Endothelial cell of umbilical vein (primary cell): ENCODE results near the gene FRRS1. TPM values are rescaled to one million over a fixed set of nuclear protein-coding genes. Genes with fewer than 3 reads are reported as not detected.
A peak's percentile ranks its signal among the peaks of the same experiment; 100 is the strongest.

Experiments used
- BruUV-seq: library from RNA; stranded (reverse); fragments of 400-500 nt; replicated peaks from 2 replicates; lab custom pipeline; 2021; lab: Mats Ljungman, UMichigan
- CTCF ChIA-PET: fragments of 300-600, 350-600 bp; sonication (Branson Sonifier 250); formaldehyde crosslinking; loops from one replicate; lab custom pipeline; 2021; ENCODE audit warnings: antibody characterized with exemption, inconsistent platforms; lab: Charles Lee
- POLR2A ChIA-PET: fragments of 300-600, 350-600 bp; sonication (Branson Sonifier 250); formaldehyde crosslinking; loops from one replicate; lab custom pipeline; 2021; ENCODE audit warnings: antibody characterized with exemption, inconsistent platforms; lab: Charles Lee
- DNase-seq: peaks from one replicate; pipeline ENCODE4 v3.0.0-alpha.2; 2011; ENCODE audit warnings: low read depth, low spot score
- FAIRE-seq: peaks from 2 replicates; lab custom pipeline; 2011; peaks lifted over from hg19 to GRCh38; lab: Jason Lieb, UNC
- H2AFZ ChIP-seq: 2 replicates; pipeline ENCODE4 v1.6.0; 2012; ENCODE audit warnings: low read depth, low read length, control low read depth, inconsistent platforms
- H3K27ac ChIP-seq: 2 replicates; pipeline ENCODE4 v1.5.1; 2011; ENCODE audit warnings: low read depth, mild to moderate bottlenecking, control low read depth, low read length, moderate library complexity; ENCODE audit not compliant: insufficient read depth
- H3K27me3 ChIP-seq, 2 experiments: 2 replicates each; pipeline versions ENCODE4 v1.6.0 to v1.6.1; 2011; ENCODE audit warnings: low read length in 2 of 2, mixed read lengths in 1 of 2; ENCODE audit not compliant: control insufficient read depth in 2 of 2, insufficient read depth in 2 of 2
- H3K36me3 ChIP-seq, 2 experiments: 2 replicates in 1 of 2; 3 replicates in 1 of 2; pipeline ENCODE4 v1.5.1; 2011; ENCODE audit warnings: low read length in 2 of 2, mild to moderate bottlenecking in 1 of 2, moderate library complexity in 1 of 2; ENCODE audit not compliant: control insufficient read depth in 2 of 2, insufficient read depth in 2 of 2; ENCODE audit errors: extremely low read depth in 1 of 2
- H3K4me1 ChIP-seq: 3 replicates; pipeline ENCODE4 v1.5.1; 2011; ENCODE audit warnings: mild to moderate bottlenecking, low read length; ENCODE audit not compliant: control insufficient read depth, insufficient read depth; ENCODE audit errors: extremely low read depth
- H3K4me2 ChIP-seq: 2 replicates; pipeline ENCODE4 v1.6.1; 2011; ENCODE audit warnings: low read length, control low read depth, mixed read lengths; ENCODE audit not compliant: insufficient read depth
- H3K4me3 ChIP-seq, 3 experiments: fragments of 200-600 bp in 1 of 3; sonication (generic), shearing (Covaris generic) in 1 of 3; replicated peaks in 1 of 3; 2 replicates each; pipeline ENCODE4 v1.5.1; 2011 to 2016; ENCODE audit warnings: control low read depth in 3 of 3, low read length in 3 of 3, mild to moderate bottlenecking in 2 of 3, inconsistent platforms in 1 of 3, low read depth in 1 of 3, moderate library complexity in 1 of 3; ENCODE audit not compliant: insufficient read depth in 1 of 3
- H3K79me2 ChIP-seq: 2 replicates; pipeline ENCODE4 v1.6.0; 2012; ENCODE audit warnings: low read length, inconsistent platforms; ENCODE audit not compliant: control insufficient read depth, insufficient read depth
- H3K9ac ChIP-seq: replicated peaks from 2 replicates; pipeline ENCODE3; 2011; ENCODE audit warnings: low read length, control low read depth; ENCODE audit not compliant: insufficient read depth; ENCODE audit errors: extremely low read depth
- H3K9me1 ChIP-seq: replicated peaks from 3 replicates; pipeline ENCODE4 v1.6.0; 2011; ENCODE audit warnings: mild to moderate bottlenecking, low read length; ENCODE audit not compliant: control insufficient read depth, insufficient read depth; ENCODE audit errors: extremely low read depth
- H3K9me3 ChIP-seq: replicated peaks from 2 replicates; pipeline ENCODE4 v1.5.1; 2012; ENCODE audit warnings: low read length, inconsistent platforms; ENCODE audit not compliant: control insufficient read depth, insufficient read depth
- H4K20me1 ChIP-seq: replicated peaks from 2 replicates; pipeline ENCODE3; 2011; ENCODE audit warnings: mild to moderate bottlenecking, low read length; ENCODE audit not compliant: control insufficient read depth, insufficient read depth; ENCODE audit errors: extremely low read depth
- CTCF ChIP-seq, 2 donors: IDR thresholded peaks; 1 replicate in 1 of 2; 2 replicates in 1 of 2; pipeline ENCODE4 v1.5.1; 2011; ENCODE audit warnings: low read length in 2 of 2, mild to moderate bottlenecking in 2 of 2, moderate library complexity in 2 of 2, control low read depth in 1 of 2, inconsistent platforms in 1 of 2, low read depth in 1 of 2; ENCODE audit not compliant: insufficient read depth in 1 of 2; ENCODE audit errors: extremely low read depth in 1 of 2
- EZH2 ChIP-seq: IDR thresholded peaks from 2 replicates; pipeline ENCODE4 v1.6.1; 2012; ENCODE audit warnings: borderline replicate concordance, low read depth, mild to moderate bottlenecking, moderate library complexity, low read length, inconsistent platforms; ENCODE audit not compliant: severe bottlenecking
- FOS ChIP-seq: IDR thresholded peaks from 2 replicates; pipeline ENCODE4 v1.6.1; 2011; ENCODE audit warnings: mild to moderate bottlenecking, low read length, moderate library complexity, borderline replicate concordance; ENCODE audit not compliant: insufficient read depth
- GATA2 ChIP-seq: IDR thresholded peaks from 2 replicates; pipeline ENCODE4 v1.7.0; 2011; ENCODE audit warnings: low read depth, mild to moderate bottlenecking, moderate library complexity, mixed read lengths, low read length; ENCODE audit not compliant: insufficient read length, insufficient read depth
- JUN ChIP-seq: IDR thresholded peaks from 2 replicates; pipeline ENCODE4 v1.6.1; 2011; ENCODE audit warnings: borderline replicate concordance, low read depth; ENCODE audit not compliant: insufficient read length, insufficient read depth
- MAX ChIP-seq: IDR thresholded peaks from 2 replicates; pipeline ENCODE4 v1.6.1; 2011; ENCODE audit not compliant: insufficient read depth, insufficient read length
- MYC ChIP-seq: IDR thresholded peaks from one replicate; pipeline ENCODE4 v1.6.1; 2011; ENCODE audit warnings: mild to moderate bottlenecking, low read depth, low read length
- POLR2A ChIP-seq: IDR thresholded peaks from 2 replicates; pipeline ENCODE4 v1.6.1; 2012; ENCODE audit warnings: low read depth, mild to moderate bottlenecking, control low read depth, low read length
- POLR2AphosphoS5 ChIP-seq: IDR thresholded peaks from 2 replicates; pipeline ENCODE4 v1.6.1; 2012; ENCODE audit warnings: low read depth, mild to moderate bottlenecking, control low read depth, low read length, moderate library complexity; ENCODE audit not compliant: insufficient read depth
- dilution Hi-C: fragments of 300-500 bp; cut with MboI; formaldehyde crosslinking; loops from one replicate; pipeline ENCODE4 v1.15.0; 2019; ENCODE audit warnings: low sequenced_read_pairs; ENCODE audit not compliant: extremely low pct_ligation_motif_present
- intact Hi-C: fragments of 100-400 bp; cut with micrococcal nuclease; formaldehyde crosslinking; loops from one replicate; pipeline ENCODE4 v1.10.0; 2022
- polyA plus RNA-seq, 4 experiments: library from polyadenylated mRNA; depleted of rRNA in 3 of 4; stranded (reverse) in 3 of 4; unstranded in 1 of 4; fragments of >200 nt; gene quantifications; 2 replicates each; pipeline versions ENCODE4 v1.2.1 to v1.2.3, GENCODE V29; 2011 to 2012; ENCODE audit warnings: missing spikeins in 1 of 4
- total RNA-seq: library from RNA; stranded (reverse); gene quantifications from 2 replicates; pipeline ENCODE4 v1.2.3, GENCODE V29; 2021

Gene FRRS1
- total and polyA plus RNA-seq, 2 donors (not counting 3 experiments of a cell fraction or from before 2014, with no cell fraction given) = 1.1 to 3.1 TPM

DNA sequence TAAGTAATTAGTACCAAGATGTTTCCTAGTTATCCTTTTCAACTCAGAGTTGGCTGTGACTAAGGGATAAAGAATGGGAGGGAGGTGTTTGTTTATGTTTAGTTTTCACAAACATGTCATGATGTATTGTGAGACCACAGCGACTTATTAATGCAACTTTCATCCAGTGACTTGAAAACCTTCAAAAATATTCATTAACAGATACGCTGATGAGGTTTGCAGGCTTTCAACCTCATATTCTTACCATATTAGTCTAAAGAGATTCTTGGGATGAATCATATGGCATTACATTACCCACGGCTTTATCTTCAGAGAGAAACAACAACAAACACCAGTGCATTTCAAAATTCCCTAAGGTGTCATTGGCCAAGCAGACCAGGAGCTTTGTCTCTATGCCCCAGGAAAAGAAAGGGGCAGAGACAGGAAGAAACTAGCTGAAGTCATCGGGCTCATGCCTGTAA, 84.1 kb downstream of the FRRS1 start:
- Histone ChIP-seq H3K27ac (peak overlapping the region; percentile 97), H3K9me3 (no peaks in the 10 kb centered on the region), H3K9me1 (no peaks in the 10 kb centered on the region), H3K27me3 (no peaks in the 10 kb centered on the region), H3K9ac (peak overlapping the region; percentile 64), H4K20me1 (no peaks in the 10 kb centered on the region), H3K4me1 (peaks cover 56% of the 10 kb centered on the region), H3K4me2 (peak overlapping the region; percentile 15), H3K4me3 (no peak overlapping the region), H3K79me2 (peaks cover 10% of the 10 kb centered on the region), H2AFZ (no peak overlapping the region), H3K36me3 (peaks cover 11 to 18% of the 10 kb centered on the region in 2 experiments)
- FAIRE-seq = peak; percentile 63
- DNase-seq = peak; percentile 89
- ChIA-PET POLR2A (interaction anchor here (0.9 to 1.4 kb wide), 2 partner anchors 9 to 36 kb away, joined by 3 read pairs; partner anchors contain the start of gene PALMD), CTCF (interaction anchor here (1.2 to 5.1 kb wide), 5 partner anchors 8 to 156 kb away, joined by 3 to 27 read pairs (median 5); no protein-coding TSS in a partner anchor)
- BruUV-seq = no TSS peak
- TF ChIP-seq EZH2 (no peak), FOS (peak; percentile 42), CTCF (IDR thresholded peaks at IDR 0.05; ENCODE audit: extremely low read depth in 1 of 2, insufficient read depth in 1 of 2, low read depth in 1 of 2, low read length in 2 of 2) (no peak), POLR2AphosphoS5 (peak; percentile 17), POLR2A (no peak), GATA2 (peak; percentile 9), JUN (peak; percentile 68), MAX (no peak), MYC (no peak)
- dilution Hi-C loops = no loop called here
- intact Hi-C loops = loop anchor here (1.0 to 2.0 kb wide), 5 partner anchors 9 to 92 kb away; no protein-coding TSS in a partner anchor
